Stimulated activated CD8-positive, alpha-beta memory T cell treated with anti-CD3 and anti-CD28 coated beads, Interleukin-12 subunit alpha, Interleukin-12 subunit beta, amount 100 ng/mL, for 1 hour (primary cell): Measurements from ENCODE around the gene RRM1.
"Not testable (repeated sequence)": the region's sequence is repeated elsewhere in the genome, so short reads cannot be mapped to it uniquely, and the experiment has no call there.

Experiments used
- DNase-seq: peaks from one replicate; pipeline ENCODE4 v3.0.0-alpha.2; 2020; ENCODE audit warnings: low read depth

The RRM1 gene

DNA sequence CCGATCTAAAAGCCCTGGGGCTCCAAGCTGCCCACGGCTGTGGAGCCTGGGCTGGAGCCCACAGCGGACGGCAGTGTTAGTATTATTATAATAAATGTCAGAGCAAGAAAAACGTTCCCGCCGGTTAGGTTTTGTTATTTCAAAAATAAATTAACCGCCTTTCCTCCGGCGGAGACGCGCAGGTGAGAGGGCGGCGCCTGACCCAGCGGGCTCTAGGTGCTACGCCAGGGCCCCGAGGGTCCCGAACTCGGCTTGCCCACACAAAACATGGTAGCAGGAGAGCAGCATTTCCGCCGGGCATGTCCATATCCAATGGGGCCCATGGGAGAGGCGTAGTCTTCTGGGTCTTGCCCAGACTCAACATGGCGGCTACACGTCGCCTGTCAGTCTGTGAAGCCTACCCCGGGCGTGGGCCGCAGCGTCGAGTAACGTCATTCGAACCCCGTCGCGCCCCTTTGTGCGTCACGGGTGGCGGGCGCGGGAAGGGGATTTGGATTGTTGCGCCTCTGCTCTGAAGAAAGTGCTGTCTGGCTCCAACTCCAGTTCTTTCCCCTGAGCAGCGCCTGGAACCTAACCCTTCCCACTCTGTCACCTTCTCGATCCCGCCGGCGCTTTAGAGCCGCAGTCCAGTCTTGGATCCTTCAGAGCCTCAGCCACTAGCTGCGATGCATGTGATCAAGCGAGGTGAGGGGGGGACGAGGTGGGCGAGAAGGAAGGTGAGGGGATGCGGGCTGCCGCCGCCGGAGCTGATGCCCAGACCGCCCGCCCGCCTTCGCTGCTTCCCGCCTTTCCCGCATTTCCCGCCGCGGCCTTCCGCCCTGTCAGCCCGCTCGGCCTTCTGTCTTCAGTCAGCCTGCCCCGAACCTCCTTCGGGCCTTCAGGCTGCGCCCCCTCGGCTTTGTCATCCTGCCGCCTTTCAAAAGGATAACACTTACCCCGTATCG is at the start of gene RRM1:
Gene RRM1 (plus strand): TSS at position 452 of the 944 bp plus-strand sequence. CDS start 214 bp downstream, at position 666.
- peak; percentile 88 for DNase-seq

DNA sequence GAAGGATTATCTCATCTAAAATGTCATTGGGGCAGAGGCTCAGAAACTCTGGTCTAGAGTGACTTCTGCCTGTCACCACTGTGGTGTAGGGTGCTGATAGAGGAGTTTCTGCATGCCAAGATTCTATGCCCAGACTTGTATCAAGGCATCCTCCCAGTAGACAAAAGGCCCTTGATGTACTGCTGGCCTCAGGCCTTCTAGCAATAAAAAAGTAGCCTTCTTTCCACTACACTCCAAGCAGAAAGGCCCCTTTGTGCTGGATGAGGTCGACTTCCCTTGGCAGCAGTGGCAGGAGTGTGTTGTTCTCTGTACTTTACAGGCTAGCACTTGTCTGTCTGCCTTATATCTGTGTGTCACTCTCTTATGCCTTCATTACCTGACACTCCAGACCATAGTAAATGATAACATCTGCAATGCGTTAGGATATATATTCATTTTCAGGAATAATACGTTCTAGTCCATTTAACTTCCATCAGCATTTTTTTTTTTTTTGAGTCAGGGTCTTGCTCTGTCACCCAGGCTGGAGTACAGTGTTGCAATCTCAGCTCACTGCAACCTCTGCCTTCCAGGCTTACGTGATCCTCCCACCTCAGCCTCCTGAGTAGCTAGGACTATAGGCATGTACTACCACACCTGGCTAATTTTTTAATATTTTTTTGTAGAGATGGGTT is 49.5 kb upstream of the RRM1 start:
- DNase-seq: no peak

- no peak for DNase-seq
Measured at GRCh38 chr11:4048340-4048739, 46.3 kb upstream of the RRM1 start.

- DNase-seq: no peak
Measured at GRCh38 chr11:4049006-4049405, 45.6 kb upstream of the RRM1 start.

- DNase-seq: no peak
Measured at GRCh38 chr11:4050138-4050537, 44.5 kb upstream of the RRM1 start.

DNA sequence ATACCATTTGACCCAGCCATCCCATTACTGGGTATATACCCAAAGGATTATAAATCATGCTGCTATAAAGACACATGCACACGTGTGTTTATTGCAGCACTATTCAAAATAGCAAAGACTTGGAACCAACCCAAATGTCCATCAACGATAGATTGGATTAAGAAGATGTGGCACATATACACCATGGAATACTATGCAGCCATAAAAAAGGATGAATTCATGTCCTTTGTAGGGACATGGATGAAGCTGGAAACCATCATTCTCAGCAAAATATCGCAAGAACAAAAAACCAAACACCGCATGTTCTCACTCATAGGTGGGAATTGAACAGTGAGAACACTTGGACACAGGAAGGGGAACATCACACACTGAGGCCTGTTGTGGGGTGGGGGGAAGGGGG is 41.4 kb upstream of the RRM1 start:
- DNase-seq: not testable (repeated sequence)

- DNase-seq: no peak
Measured at GRCh38 chr11:4054643-4055042, 40.0 kb upstream of the RRM1 start.

GRCh38 chr11:4059424-4059823 is 35.2 kb upstream of the RRM1 start:
- no peak for DNase-seq

DNA sequence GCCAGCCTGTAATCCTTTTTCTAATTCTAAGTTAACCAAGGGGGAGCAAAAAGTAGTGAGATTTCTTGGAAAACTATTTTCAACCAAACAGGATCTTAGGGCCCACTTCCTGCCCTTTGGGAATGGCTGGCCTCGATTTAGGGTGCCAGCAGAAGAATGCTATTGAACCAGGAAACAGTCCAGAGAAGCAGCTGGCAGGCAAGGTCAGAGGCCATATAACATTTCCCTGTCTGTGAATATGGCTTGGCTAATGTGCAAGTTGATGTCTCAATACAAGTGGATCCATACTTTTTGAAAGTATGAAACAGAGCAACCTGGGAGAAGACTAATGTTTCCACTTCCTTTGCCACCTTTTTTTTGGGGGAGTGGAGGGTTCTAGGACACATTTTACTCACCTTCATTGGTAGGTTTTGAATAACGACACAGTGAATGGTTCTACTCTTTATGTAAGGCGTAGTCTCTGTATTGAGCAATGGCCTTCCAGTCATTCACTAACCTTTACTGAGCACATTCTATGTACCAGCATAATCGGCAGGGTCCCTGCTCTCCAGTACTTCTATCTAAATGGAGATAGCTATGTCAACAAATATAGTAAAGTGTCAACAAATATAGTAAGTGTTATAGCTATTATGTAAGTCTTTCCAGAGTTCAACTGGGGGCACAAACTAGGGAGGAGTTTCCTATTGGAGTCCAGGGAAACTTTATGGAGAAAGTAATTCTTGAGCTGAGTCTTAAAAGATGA is 34.2 kb upstream of the RRM1 start:
- DNase-seq: no peak

DNA sequence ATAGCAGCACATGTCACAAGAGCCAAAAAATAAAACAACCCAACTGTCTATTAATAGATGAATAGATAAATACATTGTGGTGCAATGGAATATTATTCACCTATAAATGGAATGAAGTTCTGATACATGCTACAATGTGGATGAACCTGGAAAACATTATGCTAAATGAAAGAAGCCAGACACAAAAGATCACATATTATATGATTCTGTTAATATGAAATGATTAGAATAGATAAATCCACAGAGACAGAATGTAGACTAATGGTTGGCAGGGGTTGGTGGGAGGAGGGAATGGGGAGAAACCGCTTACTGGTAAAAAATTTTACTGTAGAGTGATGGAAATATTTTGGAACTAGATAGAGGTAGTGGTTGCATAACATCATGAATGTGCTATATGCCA is 32.9 kb upstream of the RRM1 start:
- DNase-seq: no peak

DNA sequence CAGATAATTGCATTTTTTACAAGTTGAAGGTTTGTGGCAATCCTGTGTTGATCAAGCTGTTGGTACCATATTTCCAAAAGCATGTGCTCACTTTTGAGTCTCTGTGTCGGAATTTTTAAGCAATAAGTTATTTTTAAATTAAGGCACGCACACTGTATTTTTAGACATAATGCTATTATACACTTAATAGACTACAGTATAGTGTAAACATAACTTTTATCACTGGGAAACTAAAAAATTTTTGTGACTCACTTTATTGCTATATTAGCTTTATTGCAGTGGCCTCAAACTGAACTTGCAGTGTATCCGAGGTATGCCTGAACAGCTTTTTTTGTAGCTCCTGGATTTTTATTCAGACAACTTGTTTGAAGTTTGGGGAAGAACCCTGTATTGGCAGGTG is 31.3 kb upstream of the RRM1 start:
- DNase-seq: no peak

DNA sequence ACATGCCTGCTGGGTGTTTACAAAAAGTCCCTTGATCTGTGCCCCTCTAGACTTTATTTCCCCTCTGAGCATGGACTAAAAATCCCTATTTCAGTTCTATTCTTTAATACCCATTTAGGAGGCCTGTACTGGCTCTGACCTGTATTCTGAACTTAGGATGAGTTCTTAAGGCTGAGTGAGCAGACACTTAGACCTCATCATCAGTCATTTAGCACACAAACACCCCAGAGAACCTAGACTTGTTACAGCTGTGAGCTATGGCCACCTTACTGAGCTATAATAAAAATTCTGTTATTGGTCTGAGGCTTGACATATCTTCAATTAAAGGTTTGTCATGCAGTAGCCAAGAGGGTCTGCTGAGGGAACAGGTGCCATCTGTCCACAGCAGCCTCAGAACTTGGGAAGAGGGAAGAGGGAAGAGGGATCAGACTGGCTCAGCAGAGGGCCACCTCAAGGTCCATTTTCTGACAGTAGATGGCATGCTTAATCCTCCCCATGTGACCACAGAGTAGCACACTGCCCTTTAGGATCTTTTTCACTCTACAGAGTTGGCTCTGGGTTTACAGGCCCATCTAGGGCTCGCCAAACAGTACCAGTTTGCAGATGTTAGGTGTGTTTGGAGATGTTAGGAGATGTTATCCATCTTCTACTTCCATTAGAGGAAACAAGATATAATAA is 30.2 kb upstream of the RRM1 start:
- no peak for DNase-seq

- DNase-seq: no peak
Measured at GRCh38 chr11:4065086-4065485, 29.5 kb upstream of the RRM1 start.

- no peak for DNase-seq
Measured at GRCh38 chr11:4065601-4066377, 28.8 kb upstream of the RRM1 start.

GRCh38 chr11:4066910-4067309 is 27.7 kb upstream of the RRM1 start:
- DNase-seq: no peak

DNA sequence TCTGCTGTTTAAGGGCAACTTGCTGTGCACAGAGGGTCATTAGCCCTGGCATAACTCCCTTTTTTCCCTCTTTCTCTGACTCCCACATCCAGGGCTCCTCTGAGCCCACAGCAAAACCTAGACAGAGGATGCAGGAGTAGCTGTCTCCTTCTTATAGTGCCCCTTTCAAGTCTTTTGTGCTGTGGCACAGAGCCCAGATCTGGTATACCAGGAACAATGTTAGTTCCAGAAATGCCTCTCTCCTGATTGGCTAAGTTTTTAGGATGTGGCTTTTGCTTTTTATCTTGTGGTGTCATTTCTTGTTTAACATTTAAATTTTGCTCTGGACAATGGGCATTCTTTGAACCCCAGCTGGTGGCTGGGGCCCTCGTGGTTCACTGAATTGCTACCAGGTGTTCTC is 25.6 kb upstream of the RRM1 start:
- DNase-seq: no peak

GRCh38 chr11:4071325-4071724 is 23.3 kb upstream of the RRM1 start:
- no peak for DNase-seq

DNA sequence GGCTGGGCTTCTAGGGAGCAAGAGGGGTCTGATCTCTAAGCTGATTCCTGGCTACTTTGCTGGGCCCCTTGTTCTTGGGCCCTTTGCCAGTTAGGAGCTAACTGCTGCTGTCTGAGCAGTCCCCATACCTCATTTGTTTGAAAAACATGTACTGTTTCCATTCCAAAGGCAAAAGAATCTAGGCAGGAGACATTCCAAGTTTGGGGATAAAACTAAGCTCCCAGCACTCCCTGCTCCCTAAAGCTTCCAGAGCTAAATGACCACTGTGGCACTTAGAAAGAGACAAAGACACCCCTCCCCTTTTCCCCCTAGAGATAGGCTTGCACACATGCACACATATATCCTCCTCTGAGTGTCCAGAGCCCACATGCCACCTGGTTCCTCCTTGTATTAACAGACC is 22.7 kb upstream of the RRM1 start:
- no peak for DNase-seq

DNA sequence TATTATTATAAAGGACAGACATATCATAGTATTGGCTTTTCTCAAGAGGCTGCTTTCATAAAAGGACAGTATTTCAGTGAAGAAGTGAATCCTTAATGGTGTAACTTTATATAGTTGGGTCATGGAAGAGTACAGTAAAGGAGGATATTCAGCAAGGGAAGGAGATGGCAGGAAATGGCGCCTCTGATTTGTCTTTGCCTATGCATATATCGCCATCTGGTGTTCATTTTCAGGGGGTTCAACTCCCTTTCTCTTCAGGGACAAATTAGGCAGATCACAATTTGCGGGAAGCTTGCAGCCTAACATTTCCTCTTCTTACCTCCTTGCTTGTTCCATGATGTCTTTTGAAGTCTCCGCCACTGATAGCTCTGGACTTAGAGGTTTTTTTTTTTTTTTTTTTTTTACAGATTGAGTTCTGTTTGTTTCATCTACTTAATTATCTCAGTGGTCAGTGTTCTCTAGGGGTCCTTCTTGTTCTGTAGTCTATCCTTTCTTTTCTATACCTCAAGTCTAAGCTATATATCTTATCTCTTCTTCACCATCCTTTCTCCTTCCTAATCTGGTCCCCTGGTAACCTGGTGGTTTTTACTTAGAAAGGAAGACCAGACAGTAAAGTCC is 21.8 kb upstream of the RRM1 start:
- DNase-seq: peak; percentile 29

GRCh38 chr11:4074266-4074665 is 20.3 kb upstream of the RRM1 start:
- no peak for DNase-seq

- no peak for DNase-seq
Measured at GRCh38 chr11:4076774-4077173, 17.8 kb upstream of the RRM1 start.
